Osteocyte (in vitro differentiated cells): ENCODE data around the gene AP4E1. TPM values are rescaled to one million over a fixed set of nuclear protein-coding genes. Genes with fewer than 3 reads are reported as not detected.
"Not testable (repeated sequence)": the region's sequence is repeated elsewhere in the genome, so short reads cannot be mapped to it uniquely, and the experiment has no call there.

Experiments
- DNase-seq: peaks from one replicate; pipeline ENCODE4 v3.0.0; 2021; ENCODE audit warnings: mixed read lengths; ENCODE audit not compliant: unreplicated experiment; ENCODE audit errors: extremely low spot score
- H3K27ac Mint-ChIP-seq: one replicate; pipeline ENCODE4 v1.8.0; 2021; ENCODE audit warnings: mild to moderate bottlenecking, mixed read lengths; ENCODE audit not compliant: unreplicated experiment
- H3K27me3 Mint-ChIP-seq: one replicate; pipeline ENCODE4 v1.8.0; 2021; ENCODE audit warnings: mixed read lengths; ENCODE audit not compliant: unreplicated experiment
- H3K36me3 Mint-ChIP-seq: one replicate; pipeline ENCODE4 v1.8.0; 2021; ENCODE audit warnings: mixed read lengths; ENCODE audit not compliant: unreplicated experiment
- H3K4me1 Mint-ChIP-seq: one replicate; pipeline ENCODE4 v1.8.0; 2021; ENCODE audit warnings: mixed read lengths; ENCODE audit not compliant: unreplicated experiment
- H3K4me3 Mint-ChIP-seq: one replicate; pipeline ENCODE4 v1.8.0; 2021; ENCODE audit warnings: mild to moderate bottlenecking, moderate library complexity, mixed read lengths; ENCODE audit not compliant: unreplicated experiment
- H3K9me3 Mint-ChIP-seq: one replicate; pipeline ENCODE4 v1.8.0; 2021; ENCODE audit warnings: mixed read lengths; ENCODE audit not compliant: unreplicated experiment
- CTCF ChIP-seq: fragments of 200-600 bp; sonication (generic); IDR thresholded peaks from 2 replicates; pipeline ENCODE4 v1.5.0; 2021; ENCODE audit warnings: antibody characterized with exemption, mild to moderate bottlenecking, moderate library complexity
- total RNA-seq: library from RNA; stranded (reverse); gene quantifications from 2 replicates; pipeline ENCODE4 v1.2.1, GENCODE V29; 2021

AP4E1 gene
- total RNA-seq, 1 donor from 2014 or later: 12.3 TPM

- Mint-ChIP-seq H3K4me1 (peaks cover 21% of the 10 kb centered on the region), H3K27me3 (no peaks in the 10 kb centered on the region), H3K9me3 (peaks cover 4% of the 10 kb centered on the region), H3K27ac (no peak overlapping the region), H3K4me3 (no peak overlapping the region), H3K36me3 (no peaks in the 10 kb centered on the region)
- DNase-seq: no peak
- TF ChIP-seq CTCF: no peak
Observed at GRCh38 chr15:50889589-50889988, 18.9 kb upstream of the AP4E1 start.

- peaks cover 4% of the 10 kb centered on the region for H3K9me3 Mint-ChIP-seq
- H3K4me3 Mint-ChIP-seq: no peak overlapping the region
- no peaks in the 10 kb centered on the region for H3K27me3 Mint-ChIP-seq
- no peaks in the 10 kb centered on the region for H3K36me3 Mint-ChIP-seq
- peaks cover 10% of the 10 kb centered on the region for H3K4me1 Mint-ChIP-seq
- no peak overlapping the region for H3K27ac Mint-ChIP-seq
- TF ChIP-seq CTCF: no peak
- DNase-seq: no peak
Observed at GRCh38 chr15:50890751-50891150, 17.7 kb upstream of the AP4E1 start.

- TF ChIP-seq CTCF: no peak
- H3K4me3 Mint-ChIP-seq: no peak overlapping the region
- peaks cover 4% of the 10 kb centered on the region for H3K9me3 Mint-ChIP-seq
- H3K36me3 Mint-ChIP-seq: no peaks in the 10 kb centered on the region
- DNase-seq: no peak
- no peaks in the 10 kb centered on the region for H3K27me3 Mint-ChIP-seq
- H3K27ac Mint-ChIP-seq: no peak overlapping the region
- H3K4me1 Mint-ChIP-seq: peaks cover 6% of the 10 kb centered on the region
Observed at GRCh38 chr15:50891159-50891558, 17.3 kb upstream of the AP4E1 start.

GRCh38 chr15:50893976-50894375, 14.5 kb upstream of the AP4E1 start:
- Mint-ChIP-seq H3K4me3 (no peak overlapping the region), H3K36me3 (no peaks in the 10 kb centered on the region)

GRCh38 chr15:50901390-50901789, 7.1 kb upstream of the AP4E1 start:
- H3K36me3 Mint-ChIP-seq, H3K4me3 Mint-ChIP-seq, H3K27ac Mint-ChIP-seq: not testable (repeated sequence)

More at GRCh38 chr15:50893976-50894375, 14.5 kb upstream of the AP4E1 start:
- peaks cover 4% of the 10 kb centered on the region for H3K9me3 Mint-ChIP-seq
- no peak overlapping the region for H3K27ac Mint-ChIP-seq
- no peak for TF ChIP-seq CTCF
- DNase-seq: no peak
- no peaks in the 10 kb centered on the region for H3K27me3 Mint-ChIP-seq
- no peaks in the 10 kb centered on the region for H3K4me1 Mint-ChIP-seq

GRCh38 chr15:50904211-50904610, 4.3 kb upstream of the AP4E1 start:
- no peaks in the 10 kb centered on the region for H3K36me3 Mint-ChIP-seq
- TF ChIP-seq CTCF: no peak
- no peaks in the 10 kb centered on the region for H3K9me3 Mint-ChIP-seq
- no peak overlapping the region for H3K27ac Mint-ChIP-seq
- no peaks in the 10 kb centered on the region for H3K27me3 Mint-ChIP-seq
- H3K4me1 Mint-ChIP-seq: peaks cover 13% of the 10 kb centered on the region
- no peak for DNase-seq
- H3K4me3 Mint-ChIP-seq: no peak overlapping the region

More at GRCh38 chr15:50901390-50901789, 7.1 kb upstream of the AP4E1 start:
- not testable (repeated sequence) for H3K4me1 Mint-ChIP-seq, H3K27me3 Mint-ChIP-seq, DNase-seq, H3K9me3 Mint-ChIP-seq
